GM21447 (cell line): ENCODE data around the gene SDK1.

Source experiments
- ATAC-seq: cut with Tn5 transposase; IDR thresholded peaks from one replicate; pipeline ENCODE4 v1.9.1; 2021; ENCODE audit not compliant: unreplicated experiment

SDK1 gene

GRCh38 chr7:3518546-3518945, 217.5 kb downstream of the SDK1 start:
- ATAC-seq, result no peak

- ATAC-seq, result no peak
Measured at GRCh38 chr7:3520206-3520605, 219.2 kb downstream of the SDK1 start.

GRCh38 chr7:3527496-3528124, 226.6 kb downstream of the SDK1 start:
- ATAC-seq, result no peak

- no peak for ATAC-seq
Measured at GRCh38 chr7:3533040-3533439, 232.0 kb downstream of the SDK1 start.

GRCh38 chr7:3537210-3537875, 236.3 kb downstream of the SDK1 start:
- ATAC-seq, result no peak

GRCh38 chr7:3538041-3538440, 237.0 kb downstream of the SDK1 start:
- ATAC-seq, result no peak

- no peak for ATAC-seq
Measured at GRCh38 chr7:3540456-3541220, 239.6 kb downstream of the SDK1 start.

- ATAC-seq, result no peak
Measured at GRCh38 chr7:3544202-3544601, 243.2 kb downstream of the SDK1 start.

- ATAC-seq, result no peak
Measured at GRCh38 chr7:3548815-3549214, 247.8 kb downstream of the SDK1 start.

- ATAC-seq, result no peak
Measured at GRCh38 chr7:3549601-3550000, 248.5 kb downstream of the SDK1 start.

GRCh38 chr7:3551536-3551935, 250.5 kb downstream of the SDK1 start:
- no peak for ATAC-seq

GRCh38 chr7:3552499-3552898, 251.4 kb downstream of the SDK1 start:
- ATAC-seq, result no peak

GRCh38 chr7:3558400-3558799, 257.3 kb downstream of the SDK1 start:
- ATAC-seq, result no peak

- ATAC-seq, result no peak
Measured at GRCh38 chr7:3559278-3559677, 258.2 kb downstream of the SDK1 start.

GRCh38 chr7:3560495-3560894, 259.4 kb downstream of the SDK1 start:
- ATAC-seq, result no peak

GRCh38 chr7:3561932-3562331, 260.9 kb downstream of the SDK1 start:
- ATAC-seq, result no peak

- no peak for ATAC-seq
Measured at GRCh38 chr7:3564231-3564630, 263.2 kb downstream of the SDK1 start.

GRCh38 chr7:3568516-3568915, 267.5 kb downstream of the SDK1 start:
- no peak for ATAC-seq

GRCh38 chr7:3569643-3570042, 268.6 kb downstream of the SDK1 start:
- no peak for ATAC-seq

- ATAC-seq, result no peak
Measured at GRCh38 chr7:3573151-3573550, 272.1 kb downstream of the SDK1 start.

- ATAC-seq, result no peak
Measured at GRCh38 chr7:3574386-3574785, 273.3 kb downstream of the SDK1 start.
